Measurements from ENCODE around the gene INSIG1.

DNA sequence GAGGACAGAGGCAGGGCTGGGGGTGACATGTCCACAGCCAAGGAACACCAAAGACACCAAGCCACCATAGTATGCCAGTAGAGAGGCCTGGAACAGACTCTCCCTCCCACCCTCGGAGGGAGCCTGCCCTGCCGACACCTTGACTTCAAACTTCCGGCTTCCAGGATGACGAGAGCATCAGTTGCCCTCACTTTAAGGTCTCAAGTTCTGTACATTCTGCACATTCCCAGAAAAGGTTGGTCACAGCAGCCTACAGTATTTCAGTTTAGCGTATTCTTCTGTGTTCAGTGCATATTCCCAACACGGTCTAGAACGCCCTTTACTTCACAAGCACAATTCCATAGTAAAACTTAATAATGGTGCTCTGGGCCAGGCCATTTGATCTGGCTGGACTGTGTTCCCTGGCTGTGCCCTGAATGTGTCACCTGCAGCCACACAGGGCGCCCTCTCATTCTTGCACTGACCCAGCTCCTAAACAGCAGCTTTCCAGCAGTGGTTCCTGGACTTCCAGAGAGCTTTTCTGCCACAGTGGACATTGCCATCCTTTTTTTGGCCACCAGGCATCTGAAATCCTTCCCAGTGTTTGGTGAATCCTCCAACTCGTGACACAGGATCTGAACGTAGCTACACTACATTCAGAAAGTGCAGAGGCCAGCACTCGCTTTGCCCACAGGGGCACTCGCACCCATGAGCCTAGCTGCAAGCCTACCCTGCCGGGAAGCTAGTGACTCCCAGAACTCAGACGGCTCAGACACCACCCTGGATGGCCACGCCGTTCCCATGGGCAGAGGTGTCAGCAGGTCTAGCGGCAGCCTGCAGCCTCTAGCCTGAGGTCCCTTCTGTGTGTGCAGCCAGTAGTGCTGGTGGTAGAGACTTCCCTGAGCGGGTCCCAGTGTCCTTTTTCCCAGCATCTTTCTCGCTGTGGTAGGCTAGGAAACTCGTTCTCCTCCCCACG lies 36.4 kb upstream of the INSIG1 start:
- TF ChIP-seq POLR2A (IDR thresholded peaks at IDR 0.05; ENCODE audit: low read length) (no peak), GATA1 (IDR thresholded peaks at IDR 0.05; ENCODE audit: low read depth, low read length) (no peak)

Data from erythroblast (primary cell).